HepG2 (cell line): ENCODE measurements around the gene ATRN. TPM values are rescaled to one million over a fixed set of nuclear protein-coding genes. Genes with fewer than 3 reads are reported as not detected.

ENCODE experiments used
- KLF9 ChIP-seq: IDR thresholded peaks from 2 replicates; pipeline ENCODE4 v1.6.1; 2016; ENCODE audit warnings: low read depth
- NCOR1 ChIP-seq: fragments of 200-600 bp; sonication (generic); IDR thresholded peaks from 2 replicates; pipeline ENCODE4 v1.7.0; 2017; ENCODE audit warnings: antibody characterized with exemption, low read length, borderline replicate concordance
- NFE2L1 ChIP-seq: sonication (generic); formaldehyde crosslinking; IDR thresholded peaks from 2 replicates; pipeline ENCODE4 v1.4.0; 2020; ENCODE audit warnings: missing genetic modification reagents, mild to moderate bottlenecking, borderline replicate concordance
- NFIB ChIP-seq: sonication (generic); formaldehyde crosslinking; IDR thresholded peaks from 2 replicates; pipeline ENCODE4 v1.9.0; 2021; ENCODE audit warnings: missing genetic modification reagents, mild to moderate bottlenecking, borderline replicate concordance
- PHF20 ChIP-seq: sonication (generic); formaldehyde crosslinking; IDR thresholded peaks from 2 replicates; pipeline ENCODE4 v1.5.0; 2020; ENCODE audit warnings: mild to moderate bottlenecking, missing genetic modification reagents
- SIX1 ChIP-seq: sonication (generic); formaldehyde crosslinking; IDR thresholded peaks from 2 replicates; pipeline ENCODE4 v1.4.0; 2020; ENCODE audit warnings: missing genetic modification reagents, borderline replicate concordance
- SMAD3 ChIP-seq: sonication (generic); formaldehyde crosslinking; IDR thresholded peaks from 2 replicates; pipeline ENCODE4 v1.4.0; 2020; ENCODE audit warnings: missing genetic modification reagents
- SOX5 ChIP-seq: IDR thresholded peaks from 2 replicates; pipeline ENCODE4 v1.6.1; 2016; ENCODE audit warnings: borderline replicate concordance
- SP140L ChIP-seq: sonication (generic); formaldehyde crosslinking; IDR thresholded peaks from 2 replicates; pipeline ENCODE4 v1.4.0; 2020; ENCODE audit warnings: missing genetic modification reagents, borderline replicate concordance
- SRY ChIP-seq: sonication (generic); formaldehyde crosslinking; IDR thresholded peaks from 2 replicates; pipeline ENCODE4 v1.8.0; 2022; ENCODE audit warnings: mild to moderate bottlenecking, missing genetic modification reagents
- STAG1 ChIP-seq: sonication (generic); formaldehyde crosslinking; IDR thresholded peaks from 2 replicates; pipeline ENCODE4 v1.4.0; 2020; ENCODE audit warnings: missing genetic modification reagents
- WIZ ChIP-seq: sonication (generic); formaldehyde crosslinking; IDR thresholded peaks from 2 replicates; pipeline ENCODE4 v1.5.1; 2020; ENCODE audit warnings: mild to moderate bottlenecking, missing genetic modification reagents
- ZFX ChIP-seq: sonication (generic); formaldehyde crosslinking; IDR thresholded peaks from 2 replicates; pipeline ENCODE4 v1.4.0; 2020; ENCODE audit warnings: mild to moderate bottlenecking, low read depth, missing genetic modification reagents, moderate library complexity
- ZNF563 ChIP-seq: sonication (generic); formaldehyde crosslinking; IDR thresholded peaks from 2 replicates; pipeline ENCODE4 v1.8.0; 2022; ENCODE audit warnings: mild to moderate bottlenecking, moderate library complexity, missing genetic modification reagents
- ZSCAN21 ChIP-seq: sonication (generic); formaldehyde crosslinking; IDR thresholded peaks from 2 replicates; pipeline ENCODE4 v1.8.0; 2022; ENCODE audit warnings: mild to moderate bottlenecking, missing genetic modification reagents, moderate library complexity, borderline replicate concordance
- polyA plus RNA-seq, 8 experiments: library from polyadenylated mRNA; depleted of rRNA in 3 of 8; stranded (reverse) in 7 of 8; unstranded in 1 of 8; fragments of >200 nt; fragmentation: Illumina TruSeq in 4 of 8; extraction: Trizol in 4 of 8; gene quantifications; 2 replicates each; pipeline versions ENCODE4 v1.2.1 to v1.2.3, GENCODE V29; 2011 to 2016; ENCODE audit warnings: low read depth in 4 of 8, missing spikeins in 1 of 8, mixed read lengths in 1 of 8; ENCODE audit not compliant: insufficient read depth in 1 of 8
- total RNA-seq, 5 experiments: library from RNA; depleted of rRNA; stranded (reverse); fragments of >200 nt; fragmentation: Illumina TruSeq; extraction: Trizol; gene quantifications; 2 replicates each; pipeline ENCODE4 v1.2.3, GENCODE V29; 2016; ENCODE audit warnings: low read depth in 1 of 5
- TF ChIP-seq, protein P1 (sequence below): sonication (generic); formaldehyde crosslinking; IDR thresholded peaks from 2 replicates; pipeline ENCODE4 v1.4.0; 2020; ENCODE audit warnings: mild to moderate bottlenecking, missing genetic modification reagents
- TF ChIP-seq, protein P2 (sequence below): sonication (generic); formaldehyde crosslinking; IDR thresholded peaks from 2 replicates; pipeline ENCODE4 v1.5.1; 2020; ENCODE audit warnings: missing genetic modification reagents, mild to moderate bottlenecking, borderline replicate concordance
- TF ChIP-seq, protein P3 (sequence below): sonication (generic); formaldehyde crosslinking; IDR thresholded peaks from 2 replicates; pipeline ENCODE4 v1.5.0; 2020; ENCODE audit warnings: missing genetic modification reagents
- TF ChIP-seq, protein P4 (sequence below): sonication (generic); formaldehyde crosslinking; IDR thresholded peaks from 2 replicates; pipeline ENCODE4 v1.4.0; 2020; ENCODE audit warnings: mild to moderate bottlenecking, missing genetic modification reagents

The ATRN gene
- total and polyA plus RNA-seq, 2 of the 13 experiments (the other 11 are each of a cell fraction or from before 2014, with no cell fraction given), result 44.2 to 81.1 TPM

DNA sequence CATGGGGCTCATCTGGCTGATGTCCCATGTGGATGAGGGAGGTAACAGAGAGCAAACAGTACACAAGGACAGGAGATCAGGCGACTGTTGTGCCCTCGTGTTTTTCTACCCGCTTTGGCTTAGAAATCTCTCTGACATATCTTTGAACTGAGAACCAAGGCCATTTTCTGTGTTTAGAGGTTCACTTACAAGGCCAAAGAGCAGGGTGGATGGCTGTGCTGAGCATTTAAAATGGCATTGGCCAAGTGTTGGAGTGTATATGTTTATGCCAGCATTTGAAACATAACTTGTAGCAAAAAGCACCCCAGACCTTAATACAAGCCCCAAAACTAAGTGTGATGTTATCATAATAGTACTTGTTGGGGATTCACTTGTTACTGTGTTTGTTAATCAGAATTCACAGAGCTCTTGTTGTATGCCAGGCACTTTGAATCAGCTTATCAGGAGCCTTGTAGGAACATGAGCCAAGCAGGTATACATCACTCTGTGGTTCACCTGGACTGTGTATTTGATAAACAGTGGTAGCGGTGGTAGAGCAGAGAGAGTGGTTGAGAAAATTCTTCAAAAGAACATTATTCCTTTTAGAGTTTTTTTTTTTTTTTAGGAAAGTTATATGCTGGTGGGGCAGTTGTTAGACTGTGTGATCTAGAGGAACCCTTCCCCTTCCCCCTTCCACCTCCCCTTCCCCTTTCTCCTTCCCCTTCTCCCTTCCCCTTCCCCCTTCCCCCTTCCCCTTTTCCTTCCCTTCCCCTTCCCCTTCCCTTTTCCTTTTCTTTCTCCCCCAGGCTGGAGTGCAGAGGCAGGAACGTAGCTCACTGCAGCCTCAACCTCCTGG, 71.3 kb downstream of the ATRN start (continued):
- no peak; the same call in 1 of the 2 replicates for TF ChIP-seq ZSCAN21 (CRISPR knock-in tag)
- peak; percentile 34 for TF ChIP-seq STAG1 (CRISPR knock-in tag)
- TF ChIP-seq, protein P1, sequence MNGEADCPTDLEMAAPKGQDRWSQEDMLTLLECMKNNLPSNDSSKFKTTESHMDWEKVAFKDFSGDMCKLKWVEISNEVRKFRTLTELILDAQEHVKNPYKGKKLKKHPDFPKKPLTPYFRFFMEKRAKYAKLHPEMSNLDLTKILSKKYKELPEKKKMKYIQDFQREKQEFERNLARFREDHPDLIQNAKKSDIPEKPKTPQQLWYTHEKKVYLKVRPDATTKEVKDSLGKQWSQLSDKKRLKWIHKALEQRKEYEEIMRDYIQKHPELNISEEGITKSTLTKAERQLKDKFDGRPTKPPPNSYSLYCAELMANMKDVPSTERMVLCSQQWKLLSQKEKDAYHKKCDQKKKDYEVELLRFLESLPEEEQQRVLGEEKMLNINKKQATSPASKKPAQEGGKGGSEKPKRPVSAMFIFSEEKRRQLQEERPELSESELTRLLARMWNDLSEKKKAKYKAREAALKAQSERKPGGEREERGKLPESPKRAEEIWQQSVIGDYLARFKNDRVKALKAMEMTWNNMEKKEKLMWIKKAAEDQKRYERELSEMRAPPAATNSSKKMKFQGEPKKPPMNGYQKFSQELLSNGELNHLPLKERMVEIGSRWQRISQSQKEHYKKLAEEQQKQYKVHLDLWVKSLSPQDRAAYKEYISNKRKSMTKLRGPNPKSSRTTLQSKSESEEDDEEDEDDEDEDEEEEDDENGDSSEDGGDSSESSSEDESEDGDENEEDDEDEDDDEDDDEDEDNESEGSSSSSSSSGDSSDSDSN (CRISPR knock-in tag), result 0 out of 2 replicates have a peak, but pooled peaks have one; percentile 36
- peak; percentile 98 for TF ChIP-seq SMAD3 (CRISPR knock-in tag)
- TF ChIP-seq SP140L (CRISPR knock-in tag), result 0 out of 2 replicates have a peak, but pooled peaks have one; percentile 51
- TF ChIP-seq PHF20 (CRISPR knock-in tag), result no peak
- TF ChIP-seq SOX5 (CRISPR knock-in tag), result peak; percentile 88
- TF ChIP-seq KLF9 (CRISPR knock-in tag), result peak; percentile 90
- TF ChIP-seq NCOR1, result peak; percentile 87
- TF ChIP-seq SRY (CRISPR knock-in tag), result no peak
- TF ChIP-seq WIZ (CRISPR knock-in tag), result peak; percentile 95
- TF ChIP-seq ZNF563 (CRISPR knock-in tag), result no peak
- TF ChIP-seq, protein P2, sequence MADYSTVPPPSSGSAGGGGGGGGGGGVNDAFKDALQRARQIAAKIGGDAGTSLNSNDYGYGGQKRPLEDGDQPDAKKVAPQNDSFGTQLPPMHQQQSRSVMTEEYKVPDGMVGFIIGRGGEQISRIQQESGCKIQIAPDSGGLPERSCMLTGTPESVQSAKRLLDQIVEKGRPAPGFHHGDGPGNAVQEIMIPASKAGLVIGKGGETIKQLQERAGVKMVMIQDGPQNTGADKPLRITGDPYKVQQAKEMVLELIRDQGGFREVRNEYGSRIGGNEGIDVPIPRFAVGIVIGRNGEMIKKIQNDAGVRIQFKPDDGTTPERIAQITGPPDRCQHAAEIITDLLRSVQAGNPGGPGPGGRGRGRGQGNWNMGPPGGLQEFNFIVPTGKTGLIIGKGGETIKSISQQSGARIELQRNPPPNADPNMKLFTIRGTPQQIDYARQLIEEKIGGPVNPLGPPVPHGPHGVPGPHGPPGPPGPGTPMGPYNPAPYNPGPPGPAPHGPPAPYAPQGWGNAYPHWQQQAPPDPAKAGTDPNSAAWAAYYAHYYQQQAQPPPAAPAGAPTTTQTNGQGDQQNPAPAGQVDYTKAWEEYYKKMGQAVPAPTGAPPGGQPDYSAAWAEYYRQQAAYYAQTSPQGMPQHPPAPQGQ, result no peak
- peak; percentile 73 for TF ChIP-seq ZFX
- TF ChIP-seq, protein P3, sequence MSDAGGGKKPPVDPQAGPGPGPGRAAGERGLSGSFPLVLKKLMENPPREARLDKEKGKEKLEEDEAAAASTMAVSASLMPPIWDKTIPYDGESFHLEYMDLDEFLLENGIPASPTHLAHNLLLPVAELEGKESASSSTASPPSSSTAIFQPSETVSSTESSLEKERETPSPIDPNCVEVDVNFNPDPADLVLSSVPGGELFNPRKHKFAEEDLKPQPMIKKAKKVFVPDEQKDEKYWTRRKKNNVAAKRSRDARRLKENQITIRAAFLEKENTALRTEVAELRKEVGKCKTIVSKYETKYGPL, result no peak
- TF ChIP-seq NFIB, result no peak
- peak; percentile 83 for TF ChIP-seq SIX1
- TF ChIP-seq NFE2L1, result no peak
- TF ChIP-seq, protein P4, sequence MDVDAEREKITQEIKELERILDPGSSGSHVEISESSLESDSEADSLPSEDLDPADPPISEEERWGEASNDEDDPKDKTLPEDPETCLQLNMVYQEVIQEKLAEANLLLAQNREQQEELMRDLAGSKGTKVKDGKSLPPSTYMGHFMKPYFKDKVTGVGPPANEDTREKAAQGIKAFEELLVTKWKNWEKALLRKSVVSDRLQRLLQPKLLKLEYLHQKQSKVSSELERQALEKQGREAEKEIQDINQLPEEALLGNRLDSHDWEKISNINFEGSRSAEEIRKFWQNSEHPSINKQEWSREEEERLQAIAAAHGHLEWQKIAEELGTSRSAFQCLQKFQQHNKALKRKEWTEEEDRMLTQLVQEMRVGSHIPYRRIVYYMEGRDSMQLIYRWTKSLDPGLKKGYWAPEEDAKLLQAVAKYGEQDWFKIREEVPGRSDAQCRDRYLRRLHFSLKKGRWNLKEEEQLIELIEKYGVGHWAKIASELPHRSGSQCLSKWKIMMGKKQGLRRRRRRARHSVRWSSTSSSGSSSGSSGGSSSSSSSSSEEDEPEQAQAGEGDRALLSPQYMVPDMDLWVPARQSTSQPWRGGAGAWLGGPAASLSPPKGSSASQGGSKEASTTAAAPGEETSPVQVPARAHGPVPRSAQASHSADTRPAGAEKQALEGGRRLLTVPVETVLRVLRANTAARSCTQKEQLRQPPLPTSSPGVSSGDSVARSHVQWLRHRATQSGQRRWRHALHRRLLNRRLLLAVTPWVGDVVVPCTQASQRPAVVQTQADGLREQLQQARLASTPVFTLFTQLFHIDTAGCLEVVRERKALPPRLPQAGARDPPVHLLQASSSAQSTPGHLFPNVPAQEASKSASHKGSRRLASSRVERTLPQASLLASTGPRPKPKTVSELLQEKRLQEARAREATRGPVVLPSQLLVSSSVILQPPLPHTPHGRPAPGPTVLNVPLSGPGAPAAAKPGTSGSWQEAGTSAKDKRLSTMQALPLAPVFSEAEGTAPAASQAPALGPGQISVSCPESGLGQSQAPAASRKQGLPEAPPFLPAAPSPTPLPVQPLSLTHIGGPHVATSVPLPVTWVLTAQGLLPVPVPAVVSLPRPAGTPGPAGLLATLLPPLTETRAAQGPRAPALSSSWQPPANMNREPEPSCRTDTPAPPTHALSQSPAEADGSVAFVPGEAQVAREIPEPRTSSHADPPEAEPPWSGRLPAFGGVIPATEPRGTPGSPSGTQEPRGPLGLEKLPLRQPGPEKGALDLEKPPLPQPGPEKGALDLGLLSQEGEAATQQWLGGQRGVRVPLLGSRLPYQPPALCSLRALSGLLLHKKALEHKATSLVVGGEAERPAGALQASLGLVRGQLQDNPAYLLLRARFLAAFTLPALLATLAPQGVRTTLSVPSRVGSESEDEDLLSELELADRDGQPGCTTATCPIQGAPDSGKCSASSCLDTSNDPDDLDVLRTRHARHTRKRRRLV, result no peak
